NCI-H1694 (cell line): ENCODE data around the gene LRRC18.

ENCODE experiments used
- DNase-seq: peaks from one replicate; lab custom pipeline; 2025; lab: John Stamatoyannopoulos, UW

Gene LRRC18

GRCh38 chr10:48946332-48946731 lies 6.7 kb upstream of the LRRC18 start:
- no peak for DNase-seq

- DNase-seq = no peak
Measured at GRCh38 chr10:48945441-48946130, 5.9 kb upstream of the LRRC18 start.

GRCh38 chr10:48944171-48944570 lies 4.5 kb upstream of the LRRC18 start:
- no peak for DNase-seq

- DNase-seq = no peak
Measured at GRCh38 chr10:48943096-48943495, 3.5 kb upstream of the LRRC18 start.

- DNase-seq = no peak
Measured at GRCh38 chr10:48941427-48942075, 1.9 kb upstream of the LRRC18 start.

- no peak for DNase-seq
Measured at GRCh38 chr10:48940958-48941357, 1.3 kb upstream of the LRRC18 start.

GRCh38 chr10:48940372-48940771 lies 732 bp upstream of the LRRC18 start:
- DNase-seq = no peak

GRCh38 chr10:48938990-48939536 lies 577 bp downstream of the LRRC18 start:
- no peak for DNase-seq

- DNase-seq = no peak
Measured at GRCh38 chr10:48938281-48938680, 1.4 kb downstream of the LRRC18 start.

- no peak for DNase-seq
Measured at GRCh38 chr10:48937796-48938195, 1.8 kb downstream of the LRRC18 start.

GRCh38 chr10:48935577-48935976 lies 4.1 kb downstream of the LRRC18 start:
- no peak for DNase-seq

GRCh38 chr10:48934672-48935501 lies 4.8 kb downstream of the LRRC18 start:
- no peak for DNase-seq

GRCh38 chr10:48932831-48933664 lies 6.6 kb downstream of the LRRC18 start:
- no peak for DNase-seq

- DNase-seq = no peak
Measured at GRCh38 chr10:48931188-48931587, 8.5 kb downstream of the LRRC18 start.

GRCh38 chr10:48929413-48929990 lies 10.1 kb downstream of the LRRC18 start:
- no peak for DNase-seq

GRCh38 chr10:48926764-48927540 lies 12.7 kb downstream of the LRRC18 start:
- DNase-seq = no peak

GRCh38 chr10:48926255-48926654 lies 13.4 kb downstream of the LRRC18 start:
- no peak for DNase-seq

GRCh38 chr10:48924988-48925387 lies 14.7 kb downstream of the LRRC18 start:
- DNase-seq = no peak

- DNase-seq = no peak
Measured at GRCh38 chr10:48923748-48924147, 15.9 kb downstream of the LRRC18 start.

GRCh38 chr10:48913674-48914073 lies 26.0 kb downstream of the LRRC18 start:
- no peak for DNase-seq

- DNase-seq = no peak
Measured at GRCh38 chr10:48910548-48910947, 29.1 kb downstream of the LRRC18 start.
